ENCODE results near the gene PRKAR1B. TPM values are rescaled to one million over a fixed set of nuclear protein-coding genes. Genes with fewer than 3 reads are reported as not detected.
"Not testable (repeated sequence)": the region's sequence is repeated elsewhere in the genome, so short reads cannot be mapped to it uniquely, and the experiment has no call there.

Gene PRKAR1B
- total RNA-seq, 2 donors from 2014 or later, result 15.1 to 15.9 TPM

- TF ChIP-seq, protein P1, sequence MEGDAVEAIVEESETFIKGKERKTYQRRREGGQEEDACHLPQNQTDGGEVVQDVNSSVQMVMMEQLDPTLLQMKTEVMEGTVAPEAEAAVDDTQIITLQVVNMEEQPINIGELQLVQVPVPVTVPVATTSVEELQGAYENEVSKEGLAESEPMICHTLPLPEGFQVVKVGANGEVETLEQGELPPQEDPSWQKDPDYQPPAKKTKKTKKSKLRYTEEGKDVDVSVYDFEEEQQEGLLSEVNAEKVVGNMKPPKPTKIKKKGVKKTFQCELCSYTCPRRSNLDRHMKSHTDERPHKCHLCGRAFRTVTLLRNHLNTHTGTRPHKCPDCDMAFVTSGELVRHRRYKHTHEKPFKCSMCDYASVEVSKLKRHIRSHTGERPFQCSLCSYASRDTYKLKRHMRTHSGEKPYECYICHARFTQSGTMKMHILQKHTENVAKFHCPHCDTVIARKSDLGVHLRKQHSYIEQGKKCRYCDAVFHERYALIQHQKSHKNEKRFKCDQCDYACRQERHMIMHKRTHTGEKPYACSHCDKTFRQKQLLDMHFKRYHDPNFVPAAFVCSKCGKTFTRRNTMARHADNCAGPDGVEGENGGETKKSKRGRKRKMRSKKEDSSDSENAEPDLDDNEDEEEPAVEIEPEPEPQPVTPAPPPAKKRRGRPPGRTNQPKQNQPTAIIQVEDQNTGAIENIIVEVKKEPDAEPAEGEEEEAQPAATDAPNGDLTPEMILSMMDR (IDR thresholded peaks at IDR 0.05), result no peak
- no peaks in the 10 kb centered on the region for H3K9me3 ChIP-seq
- H3K27me3 ChIP-seq, result no peaks in the 10 kb centered on the region
- H3K4me1 ChIP-seq, result no peaks in the 10 kb centered on the region
- no peak overlapping the region for H3K4me3 ChIP-seq
- DNase-seq (ENCODE audit: low spot score), result no peak
- H3K36me3 ChIP-seq, result peaks cover 55% of the 10 kb centered on the region
- H3K27ac ChIP-seq, result no peak overlapping the region
Measured at GRCh38 chr7:756928-757560, 30.0 kb upstream of the PRKAR1B start.

GRCh38 chr7:756231-756927, 29.3 kb upstream of the PRKAR1B start:
- no peak overlapping the region for H3K4me3 ChIP-seq
- peaks cover 55% of the 10 kb centered on the region for H3K36me3 ChIP-seq
- DNase-seq (ENCODE audit: low spot score), result no peak
- H3K27ac ChIP-seq, result no peak overlapping the region
- no peaks in the 10 kb centered on the region for H3K27me3 ChIP-seq
- TF ChIP-seq, protein P1 (IDR thresholded peaks at IDR 0.05), result no peak
- H3K4me1 ChIP-seq, result no peaks in the 10 kb centered on the region
- no peaks in the 10 kb centered on the region for H3K9me3 ChIP-seq

DNA sequence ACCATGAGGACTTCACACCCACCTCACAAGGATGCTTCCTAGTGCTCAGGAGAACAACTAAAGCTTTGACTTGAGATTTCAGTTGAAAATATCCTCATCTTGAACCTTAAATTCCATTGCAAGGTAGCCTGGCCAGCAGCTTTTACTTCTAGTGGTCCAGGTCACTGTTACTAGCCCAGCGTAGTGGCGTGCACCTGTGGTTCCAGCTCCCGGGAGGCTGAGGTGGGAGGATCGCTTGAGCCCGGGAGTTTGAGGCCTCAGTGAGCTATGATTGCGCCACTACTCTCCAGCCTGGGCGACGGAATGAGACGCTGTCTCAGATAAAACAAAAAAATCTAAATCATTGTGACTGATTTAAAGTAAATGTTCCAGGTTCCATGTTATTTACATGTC, 28.3 kb upstream of the PRKAR1B start:
- DNase-seq (ENCODE audit: low spot score), result no peak
- Histone ChIP-seq H3K27me3 (no peaks in the 10 kb centered on the region), H3K27ac (no peak overlapping the region), H3K4me3 (no peak overlapping the region), H3K4me1 (no peaks in the 10 kb centered on the region), H3K9me3 (no peaks in the 10 kb centered on the region), H3K36me3 (peaks cover 55% of the 10 kb centered on the region)
- TF ChIP-seq, protein P1 (IDR thresholded peaks at IDR 0.05), result no peak

GRCh38 chr7:754531-755412, 27.7 kb upstream of the PRKAR1B start:
- no peaks in the 10 kb centered on the region for H3K27me3 ChIP-seq
- H3K36me3 ChIP-seq, result peaks cover 55% of the 10 kb centered on the region
- TF ChIP-seq, protein P1 (IDR thresholded peaks at IDR 0.05), result no peak
- peaks cover 0 to 5% of the 10 kb centered on the region in 2 donors for H3K4me1 ChIP-seq
- no peaks in the 10 kb centered on the region for H3K9me3 ChIP-seq
- H3K27ac ChIP-seq, result no peak overlapping the region
- DNase-seq (ENCODE audit: low spot score), result no peak
- no peak overlapping the region for H3K4me3 ChIP-seq

- Histone ChIP-seq H3K9me3 (no peaks in the 10 kb centered on the region), H3K4me3 (no peak overlapping the region), H3K4me1 (peaks cover 0 to 21% of the 10 kb centered on the region in 2 donors), H3K27me3 (no peaks in the 10 kb centered on the region), H3K36me3 (peaks cover 51% of the 10 kb centered on the region), H3K27ac (no peak overlapping the region)
- DNase-seq (ENCODE audit: low spot score), result no peak
- TF ChIP-seq, protein P1 (IDR thresholded peaks at IDR 0.05), result no peak
Measured at GRCh38 chr7:753190-753589, 26.1 kb upstream of the PRKAR1B start.

- Histone ChIP-seq H3K4me1 (peaks cover 0 to 23% of the 10 kb centered on the region in 2 donors), H3K36me3 (peaks cover 44% of the 10 kb centered on the region)
- not testable (repeated sequence) for H3K4me3 ChIP-seq; H3K27ac ChIP-seq; DNase-seq (ENCODE audit: low spot score); H3K27me3 ChIP-seq; H3K9me3 ChIP-seq
Measured at GRCh38 chr7:752256-752655, 25.2 kb upstream of the PRKAR1B start.
